ENCODE measurements around the gene GFOD2.
A peak's percentile ranks its signal among the peaks of the same experiment; 100 is the strongest.

The GFOD2 gene

GRCh38 chr16:67667817-67668494 lies 51.2 kb downstream of the GFOD2 start:
- ChIA-PET POLR2A (interaction anchor here (0.7 to 3.0 kb wide), 4 partner anchors 9 to 147 kb away, joined by 3 to 14 read pairs (median 8); partner anchors contain the start of gene CTCF), CTCF (interaction anchor here (0.6 to 19.0 kb wide), 40 partner anchors 9 to 717 kb away, joined by 3 to 605 read pairs (median 4); partner anchors contain the start of genes CARMIL2, CTCF, NRN1L and RANBP10)
- peak; percentile 97 for TF ChIP-seq CTCF (IDR thresholded peaks at IDR 0.05; ENCODE audit: insufficient read depth, low read length, missing control alignments)
- peak overlapping the region; percentile 23; the same call in 1 of the 2 replicates for H3K4me3 ChIP-seq (ENCODE audit: low read depth, low read length)
- DNase-seq (ENCODE audit: low read depth, low spot score): peak; percentile 54

GRCh38 chr16:67667453-67667816 lies 51.7 kb downstream of the GFOD2 start:
- TF ChIP-seq CTCF (IDR thresholded peaks at IDR 0.05; ENCODE audit: insufficient read depth, low read length, missing control alignments): no peak
- H3K4me3 ChIP-seq (ENCODE audit: low read depth, low read length): peak overlapping the region; percentile 68
- CTCF ChIA-PET: interaction anchor here (0.8 to 19.0 kb wide), 34 partner anchors 9 to 717 kb away, joined by 3 to 605 read pairs (median 4); partner anchors contain the start of genes CARMIL2, CTCF, NRN1L and RANBP10
- POLR2A ChIA-PET: interaction anchor here (0.7 to 3.0 kb wide), 4 partner anchors 9 to 146 kb away, joined by 3 to 14 read pairs (median 8); partner anchors contain the start of gene CTCF
- no peak for DNase-seq (ENCODE audit: low read depth, low spot score)

GRCh38 chr16:67666559-67667452 lies 52.3 kb downstream of the GFOD2 start, which contains the start of the genes C16orf86 and ENKD1:
TSS of gene C16orf86 (plus strand) at chr16:67666814. CDS start at chr16:67666971, 157 bp downstream.
TSS of gene ENKD1 (minus strand) at chr16:67666750. CDS start at chr16:67666442, 308 bp downstream.
- POLR2A ChIA-PET: interaction anchor here (0.7 to 3.0 kb wide), 3 partner anchors 104 to 145 kb away, joined by 3 to 14 read pairs (median 11); partner anchors contain the start of gene CTCF
- TF ChIP-seq CTCF (IDR thresholded peaks at IDR 0.05; ENCODE audit: insufficient read depth, low read length, missing control alignments): no peak
- CTCF ChIA-PET: interaction anchor here (0.8 to 19.0 kb wide), 33 partner anchors 8 to 398 kb away, joined by 3 to 605 read pairs (median 5); partner anchors contain the start of genes ATP6V0D1, CARMIL2, CTCF and NRN1L
- peak within 1 kb of the TSS; percentile 68 for H3K4me3 ChIP-seq (ENCODE audit: low read depth, low read length)
- DNase-seq (ENCODE audit: low read depth, low spot score): no peak

- no peak for DNase-seq (ENCODE audit: low read depth, low spot score)
- TF ChIP-seq CTCF (IDR thresholded peaks at IDR 0.05; ENCODE audit: insufficient read depth, low read length, missing control alignments): no peak
- peak overlapping the region; percentile 68 for H3K4me3 ChIP-seq (ENCODE audit: low read depth, low read length)
- ChIA-PET POLR2A (interaction anchor here (2.8 to 3.0 kb wide), 2 partner anchors 103 to 145 kb away, joined by 11 to 14 read pairs; partner anchors contain the start of gene CTCF), CTCF (interaction anchor here (0.6 to 19.0 kb wide), 12 partner anchors 8 to 399 kb away, joined by 3 to 605 read pairs (median 13); partner anchors contain the start of genes ATP6V0D1, CARMIL2, CTCF and RIPOR1)
Measured at GRCh38 chr16:67666032-67666551, 53.0 kb downstream of the GFOD2 start.

GRCh38 chr16:67665598-67665997 lies 53.5 kb downstream of the GFOD2 start:
- no peak for TF ChIP-seq CTCF (IDR thresholded peaks at IDR 0.05; ENCODE audit: insufficient read depth, low read length, missing control alignments)
- DNase-seq (ENCODE audit: low read depth, low spot score): no peak
- peak overlapping the region; percentile 68 for H3K4me3 ChIP-seq (ENCODE audit: low read depth, low read length)
- ChIA-PET CTCF (interaction anchor here (0.6 to 19.0 kb wide), 10 partner anchors 8 to 399 kb away, joined by 3 to 605 read pairs (median 16); partner anchors contain the start of genes ATP6V0D1, CARMIL2, CTCF and RIPOR1), POLR2A (interaction anchor here (3.0 kb wide), 1 partner anchor 144 kb away, joined by 11 read pairs; no protein-coding TSS in a partner anchor)
